Measurements from ENCODE around the gene CTNNA1.
"Not testable (repeated sequence)": the region's sequence is repeated elsewhere in the genome, so short reads cannot be mapped to it uniquely, and the experiment has no call there.

The CTNNA1 gene, protein sequence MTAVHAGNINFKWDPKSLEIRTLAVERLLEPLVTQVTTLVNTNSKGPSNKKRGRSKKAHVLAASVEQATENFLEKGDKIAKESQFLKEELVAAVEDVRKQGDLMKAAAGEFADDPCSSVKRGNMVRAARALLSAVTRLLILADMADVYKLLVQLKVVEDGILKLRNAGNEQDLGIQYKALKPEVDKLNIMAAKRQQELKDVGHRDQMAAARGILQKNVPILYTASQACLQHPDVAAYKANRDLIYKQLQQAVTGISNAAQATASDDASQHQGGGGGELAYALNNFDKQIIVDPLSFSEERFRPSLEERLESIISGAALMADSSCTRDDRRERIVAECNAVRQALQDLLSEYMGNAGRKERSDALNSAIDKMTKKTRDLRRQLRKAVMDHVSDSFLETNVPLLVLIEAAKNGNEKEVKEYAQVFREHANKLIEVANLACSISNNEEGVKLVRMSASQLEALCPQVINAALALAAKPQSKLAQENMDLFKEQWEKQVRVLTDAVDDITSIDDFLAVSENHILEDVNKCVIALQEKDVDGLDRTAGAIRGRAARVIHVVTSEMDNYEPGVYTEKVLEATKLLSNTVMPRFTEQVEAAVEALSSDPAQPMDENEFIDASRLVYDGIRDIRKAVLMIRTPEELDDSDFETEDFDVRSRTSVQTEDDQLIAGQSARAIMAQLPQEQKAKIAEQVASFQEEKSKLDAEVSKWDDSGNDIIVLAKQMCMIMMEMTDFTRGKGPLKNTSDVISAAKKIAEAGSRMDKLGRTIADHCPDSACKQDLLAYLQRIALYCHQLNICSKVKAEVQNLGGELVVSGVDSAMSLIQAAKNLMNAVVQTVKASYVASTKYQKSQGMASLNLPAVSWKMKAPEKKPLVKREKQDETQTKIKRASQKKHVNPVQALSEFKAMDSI

DNA sequence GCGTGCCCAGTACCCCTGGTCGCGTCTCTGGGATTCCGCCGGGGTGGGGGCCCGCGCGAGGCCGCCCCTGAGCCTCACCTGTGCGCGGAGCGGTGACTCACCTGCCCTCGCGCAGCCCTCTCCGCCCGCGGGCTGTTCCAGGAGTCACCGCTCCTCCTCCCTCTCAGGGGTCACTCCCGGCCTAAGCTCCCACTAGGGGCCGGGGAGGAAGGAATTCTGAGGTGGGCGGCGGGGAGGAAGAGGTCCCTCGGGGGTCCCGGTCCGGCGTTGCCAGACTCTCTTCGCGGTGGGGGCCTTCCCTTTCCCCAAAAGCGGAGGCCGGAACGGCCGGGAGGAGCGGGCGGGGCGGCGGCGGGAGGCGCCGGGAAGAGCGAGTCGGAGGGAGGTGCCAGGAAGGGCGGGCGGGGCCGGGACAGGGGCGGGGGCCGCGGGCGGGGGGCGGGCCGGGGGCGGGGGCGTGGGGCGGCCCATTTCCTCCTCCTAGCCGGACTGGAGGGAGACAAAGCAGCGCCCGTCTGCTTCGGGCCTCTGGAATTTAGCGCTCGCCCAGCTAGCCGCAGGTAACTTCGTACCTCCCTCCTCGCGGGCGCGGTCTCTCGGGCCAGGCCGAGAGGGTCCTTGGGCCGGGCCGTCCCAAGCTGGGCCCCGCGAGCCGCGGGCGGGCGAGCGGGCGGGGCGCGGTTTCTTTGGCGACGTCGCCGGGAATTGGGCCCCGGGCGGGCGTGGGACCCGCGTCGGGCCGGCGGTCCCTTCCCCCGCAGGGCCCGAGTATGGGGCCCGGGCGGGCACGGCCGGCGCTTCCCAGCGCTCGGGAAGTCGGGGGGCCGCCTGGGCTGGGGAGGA is at the start of gene CTNNA1:
TSS of gene CTNNA1 (plus strand) at position 475 of the 843 bp plus-strand sequence. CDS start 28,500 bp downstream, outside the sequence.
- DNase-seq, result peak; percentile 34

DNA sequence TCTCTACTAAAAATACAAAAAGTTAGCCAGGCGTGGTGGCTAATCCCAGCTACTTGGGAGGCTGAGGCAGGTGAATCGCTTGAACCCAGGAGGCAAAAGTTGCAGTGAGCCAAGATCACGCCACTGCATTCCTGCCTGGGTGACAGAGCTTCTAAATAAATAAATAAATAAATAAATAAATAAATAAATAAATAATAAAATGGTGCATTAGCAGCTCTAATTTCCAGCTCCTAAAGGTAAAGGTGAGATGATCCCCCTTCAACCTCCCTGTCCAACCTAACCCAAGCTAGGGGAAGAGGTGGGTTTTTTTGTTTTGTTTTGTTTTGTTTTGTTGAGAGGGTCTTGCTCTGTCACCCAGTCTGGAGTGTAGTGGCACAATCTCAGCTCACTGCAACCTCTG is 49.4 kb upstream of the CTNNA1 start:
- DNase-seq, result not testable (repeated sequence)

DNA sequence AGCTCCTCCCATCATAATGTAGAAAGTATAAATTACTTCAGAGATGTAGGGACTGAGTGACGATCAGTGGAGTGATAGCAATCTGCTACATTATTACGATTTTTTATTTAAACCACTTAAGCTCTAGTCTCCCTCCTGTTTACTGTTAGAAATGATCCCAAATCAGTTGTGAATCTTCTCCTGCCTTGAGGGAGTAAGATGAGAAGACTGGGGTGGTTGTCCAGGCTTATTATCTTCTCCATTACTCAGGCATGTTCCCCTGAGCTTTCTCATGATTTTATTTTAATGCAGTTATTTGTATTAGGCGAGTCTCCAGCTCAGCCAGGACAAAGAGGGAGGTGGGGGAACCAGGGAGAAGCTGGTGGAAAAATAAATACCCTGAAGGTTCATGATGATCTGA is 48.2 kb upstream of the CTNNA1 start:
- no peak for DNase-seq

DNA sequence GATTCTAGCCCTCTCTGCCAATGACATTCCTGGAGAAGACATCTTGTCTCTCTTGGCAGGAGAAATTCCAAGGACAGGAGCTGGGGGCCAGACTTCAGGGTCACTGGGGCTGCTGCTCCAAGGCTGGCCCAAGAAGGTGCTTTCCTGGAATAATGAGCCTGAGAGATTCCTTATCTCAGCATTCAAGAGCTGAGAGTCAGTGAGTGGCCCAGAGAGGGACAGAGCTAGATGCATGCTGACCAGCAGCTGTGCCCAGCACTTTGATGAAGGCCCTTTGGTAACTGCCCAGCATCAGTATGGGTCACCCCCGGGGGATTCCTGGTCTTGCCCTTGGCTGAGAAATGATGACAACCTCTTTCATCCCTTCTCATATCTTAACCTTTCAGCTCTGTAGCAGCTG is 47.7 kb upstream of the CTNNA1 start:
- DNase-seq, result no peak

DNA sequence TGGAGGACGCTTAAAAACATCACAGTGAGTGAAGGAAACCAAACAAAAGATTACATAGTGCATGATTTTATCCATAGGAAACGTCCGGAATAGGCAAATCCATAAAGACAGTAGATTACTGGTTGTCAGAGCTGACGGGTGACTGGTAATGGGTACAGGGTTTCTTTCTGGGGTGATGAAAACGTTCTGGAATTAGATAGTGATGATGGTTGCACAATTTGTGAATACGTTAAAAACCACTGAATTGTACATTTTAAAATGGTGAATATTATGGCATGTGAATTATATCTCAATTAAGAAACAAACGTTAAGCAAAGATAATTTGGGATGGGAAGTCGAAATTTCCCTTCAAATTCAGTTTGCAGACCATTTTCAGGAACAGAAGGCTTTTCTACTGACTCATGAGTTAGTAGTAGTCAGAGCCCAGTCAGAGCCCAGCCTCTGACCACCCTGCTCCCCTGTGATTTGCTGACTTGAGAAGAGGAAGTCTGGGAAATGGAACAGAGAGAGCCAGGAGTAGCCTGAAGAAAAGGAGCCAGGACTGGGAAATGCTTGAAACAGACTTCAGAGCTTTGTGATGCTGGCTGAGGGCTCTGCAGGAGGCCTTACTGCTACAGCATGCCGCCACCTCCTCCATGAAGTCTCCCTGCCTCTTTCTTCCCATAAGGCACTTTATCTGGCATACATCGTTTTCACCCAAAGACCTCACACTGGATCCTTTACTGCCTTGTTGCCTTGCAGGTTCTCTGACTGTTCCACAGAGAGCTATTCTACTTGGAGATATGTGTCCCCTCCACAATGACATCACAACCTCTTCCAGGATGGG is 46.4 kb upstream of the CTNNA1 start:
- DNase-seq, result no peak

DNA sequence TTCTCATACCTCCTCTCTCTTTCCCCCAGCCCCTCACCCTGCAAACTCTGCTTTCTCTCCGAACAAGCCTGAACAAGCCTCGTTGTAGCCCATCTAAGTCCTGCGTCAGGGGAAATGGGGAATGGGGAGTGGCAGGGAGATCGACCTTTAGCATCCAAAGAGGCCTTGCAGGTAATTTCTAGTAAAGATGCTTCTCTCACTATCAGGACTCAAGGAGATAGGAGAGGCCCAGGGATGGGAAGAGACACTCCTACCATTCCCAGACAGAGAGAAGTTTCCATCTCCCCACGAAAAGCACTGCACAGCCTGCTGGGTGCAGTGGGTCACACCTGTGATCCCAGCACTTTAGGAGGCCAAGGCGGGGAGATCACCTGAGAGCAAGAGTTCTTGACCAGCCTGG is 44.4 kb upstream of the CTNNA1 start:
- no peak for DNase-seq

DNA sequence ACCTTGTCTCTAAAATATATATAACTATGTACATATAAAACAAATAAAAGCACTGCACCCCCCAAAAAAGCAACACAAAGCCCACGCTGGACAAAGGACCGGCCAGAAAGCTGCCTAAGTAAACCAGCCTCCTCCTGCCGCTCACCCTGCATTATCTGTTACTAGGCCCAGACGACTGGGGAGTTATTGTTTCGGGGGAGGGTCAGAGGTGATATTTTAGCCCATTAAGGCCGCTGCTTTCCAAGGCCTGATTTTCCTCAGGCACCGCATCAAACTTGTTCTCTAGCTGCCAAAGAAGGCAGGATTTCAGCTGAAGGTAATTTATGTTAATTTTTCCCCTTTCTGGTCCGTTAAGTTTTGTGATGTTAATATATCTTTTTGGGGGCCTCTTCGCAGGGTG is 44.0 kb upstream of the CTNNA1 start:
- DNase-seq, result no peak

DNA sequence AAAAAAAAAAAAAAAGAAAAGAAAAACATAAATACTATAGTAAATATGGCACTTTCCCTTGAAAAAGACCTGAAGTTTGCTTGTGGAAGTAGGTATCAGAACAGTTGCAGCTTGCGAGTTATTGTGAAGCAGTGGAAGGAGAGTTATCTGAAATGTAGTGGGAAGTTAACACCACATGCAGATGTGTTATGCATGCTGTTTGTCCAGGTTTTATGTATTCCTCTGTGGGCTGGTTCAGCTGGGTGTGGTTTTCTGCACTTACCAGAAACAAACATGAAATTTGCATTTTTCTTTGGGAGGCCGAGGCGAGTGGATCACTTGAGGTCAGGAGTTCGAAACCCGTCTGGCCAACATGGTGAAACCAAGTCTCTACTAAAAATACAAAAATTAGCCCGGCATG is 42.1 kb upstream of the CTNNA1 start:
- DNase-seq, result no peak

DNA sequence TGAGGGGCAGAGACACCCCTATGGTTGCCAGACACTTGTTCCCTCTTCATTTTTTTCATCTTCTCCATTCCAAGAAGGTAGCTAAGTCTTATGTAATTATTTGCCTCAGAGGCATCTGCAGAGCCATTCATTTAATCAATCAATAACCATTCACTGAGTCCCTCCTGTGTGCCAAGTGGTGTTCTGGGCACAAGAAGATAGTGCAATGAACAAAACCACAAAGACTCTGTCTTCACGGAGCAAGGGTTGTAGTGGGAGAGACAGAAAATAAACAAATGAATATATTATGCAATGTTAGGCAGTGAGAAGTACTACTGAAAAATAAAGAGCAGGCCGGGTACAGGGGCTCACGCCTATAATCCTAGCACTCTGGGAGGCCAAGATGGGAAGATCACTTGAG is 41.4 kb upstream of the CTNNA1 start:
- no peak for DNase-seq

DNA sequence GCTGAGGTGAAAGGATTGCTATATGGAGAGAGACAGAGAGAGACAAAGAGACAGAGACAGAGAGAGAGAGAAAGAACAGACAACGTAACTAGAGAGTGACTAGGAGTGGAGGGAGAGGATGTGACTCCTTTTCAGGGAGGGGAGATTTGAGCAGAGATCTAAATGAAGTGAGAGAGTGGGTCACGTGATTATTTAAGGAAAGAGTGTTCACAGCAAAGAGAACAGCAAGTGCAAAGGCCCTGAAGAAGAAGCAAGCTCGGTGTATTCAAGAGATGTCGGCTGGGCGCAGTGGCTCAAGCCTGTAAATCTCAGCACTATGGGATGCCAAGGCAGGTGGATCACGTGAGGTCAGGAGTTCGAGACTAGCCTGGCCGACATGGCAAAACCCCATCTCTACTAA is 40.9 kb upstream of the CTNNA1 start:
- DNase-seq, result no peak

DNA sequence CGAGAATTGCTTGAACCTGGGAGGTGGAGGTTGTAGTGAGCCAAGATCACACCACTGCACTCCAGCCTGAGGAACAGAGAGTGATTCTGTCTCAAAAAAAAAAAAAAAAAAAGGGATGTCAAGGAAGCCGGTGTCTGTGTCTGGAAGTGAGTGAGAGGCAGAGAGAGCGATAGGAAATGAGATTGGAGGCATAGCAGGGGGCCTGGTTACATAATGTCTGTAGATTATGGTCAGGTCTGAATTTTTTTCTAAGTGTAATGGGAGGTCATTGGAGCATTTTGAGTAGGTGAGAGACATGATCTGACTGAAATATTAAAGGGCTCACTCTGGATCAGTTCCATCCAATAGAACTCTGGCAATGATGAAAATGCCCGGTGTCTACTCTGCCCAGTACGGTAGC is 40.4 kb upstream of the CTNNA1 start:
- no peak for DNase-seq

DNA sequence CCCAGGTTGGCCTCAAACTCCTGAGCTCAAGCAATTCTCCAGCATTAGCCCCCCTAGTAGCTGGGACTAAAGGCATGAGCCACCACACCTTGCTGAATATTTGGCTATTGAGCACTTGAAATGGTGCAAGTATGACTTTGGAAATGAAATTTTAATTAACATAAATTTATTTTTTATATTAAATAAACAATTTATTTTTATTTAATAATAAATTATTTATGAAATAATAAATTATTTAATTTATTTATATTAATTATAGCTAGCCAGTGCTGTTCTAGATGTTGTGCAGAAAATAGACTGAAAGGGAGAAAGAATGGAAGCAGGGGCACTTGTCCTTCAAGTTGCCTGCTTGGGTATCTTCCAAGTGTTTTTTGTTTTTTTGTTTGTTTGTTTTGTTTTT is 40.0 kb upstream of the CTNNA1 start:
- DNase-seq, result no peak

DNA sequence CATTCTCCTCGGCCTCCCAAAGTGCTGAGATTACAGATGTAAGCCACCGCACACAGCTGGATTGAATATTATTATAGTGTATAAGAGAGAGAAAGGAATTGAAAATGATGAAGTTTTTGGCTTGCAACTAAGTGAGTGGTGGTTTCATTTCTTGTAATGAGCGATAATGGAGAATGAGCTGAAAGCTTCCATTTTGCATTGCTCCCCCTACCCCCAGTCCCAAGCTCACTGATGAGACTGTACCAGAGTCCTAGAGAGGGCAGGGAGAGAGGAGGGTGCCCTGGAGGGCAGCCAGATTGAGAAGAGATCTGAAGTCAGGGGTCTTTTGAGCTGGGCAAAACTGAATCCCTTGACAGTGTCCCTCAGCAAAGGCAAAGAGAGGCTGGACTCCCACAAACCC is 38.5 kb upstream of the CTNNA1 start:
- no peak for DNase-seq

DNA sequence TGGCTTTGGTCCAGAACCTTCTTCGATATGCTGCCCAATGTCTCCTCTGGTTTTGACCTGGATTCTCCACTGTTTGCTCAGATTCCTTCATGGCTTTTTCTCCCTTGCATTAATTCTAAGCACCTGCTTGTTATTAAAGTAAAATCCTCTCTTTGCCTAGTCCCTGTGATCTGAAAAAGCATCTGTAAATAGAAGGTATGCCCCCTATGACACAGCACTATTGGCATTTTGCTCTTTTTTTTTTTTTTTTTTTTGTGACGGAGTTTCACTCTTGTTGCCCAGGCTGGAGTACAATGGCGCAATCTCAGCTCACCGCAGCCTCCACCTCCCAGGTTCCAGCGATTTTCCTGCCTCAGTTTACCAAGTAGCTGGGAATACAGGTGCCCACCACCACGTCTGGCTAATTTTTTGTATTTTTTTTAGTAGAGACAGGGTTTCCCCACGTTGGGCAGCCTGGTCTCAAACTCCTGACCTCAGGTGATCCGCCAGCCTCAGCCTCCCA is 37.2 kb upstream of the CTNNA1 start:
- DNase-seq, result not testable (repeated sequence)

DNA sequence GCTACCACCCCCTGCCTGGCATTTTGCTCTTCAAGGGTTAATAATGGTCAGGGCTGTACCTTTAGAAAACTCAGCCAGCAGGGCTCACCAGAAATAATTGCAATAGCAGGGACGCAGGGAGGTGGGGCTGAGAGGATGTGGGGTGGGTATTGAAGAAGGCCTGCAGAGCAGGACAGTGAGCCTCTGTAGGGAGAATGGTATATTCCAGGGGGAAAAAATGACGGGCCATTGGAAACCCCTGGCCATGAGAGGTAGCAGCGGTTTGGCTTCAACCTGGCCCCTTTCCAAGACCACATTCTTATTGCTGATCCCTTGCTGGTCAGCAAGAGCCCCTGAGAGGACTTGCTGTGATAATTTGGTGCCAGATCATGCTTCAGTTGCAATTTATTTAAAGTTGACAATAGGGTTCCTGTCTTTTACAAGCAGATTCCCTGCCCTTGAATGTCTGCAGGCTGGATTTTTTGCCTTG is 36.7 kb upstream of the CTNNA1 start:
- DNase-seq, result no peak

DNA sequence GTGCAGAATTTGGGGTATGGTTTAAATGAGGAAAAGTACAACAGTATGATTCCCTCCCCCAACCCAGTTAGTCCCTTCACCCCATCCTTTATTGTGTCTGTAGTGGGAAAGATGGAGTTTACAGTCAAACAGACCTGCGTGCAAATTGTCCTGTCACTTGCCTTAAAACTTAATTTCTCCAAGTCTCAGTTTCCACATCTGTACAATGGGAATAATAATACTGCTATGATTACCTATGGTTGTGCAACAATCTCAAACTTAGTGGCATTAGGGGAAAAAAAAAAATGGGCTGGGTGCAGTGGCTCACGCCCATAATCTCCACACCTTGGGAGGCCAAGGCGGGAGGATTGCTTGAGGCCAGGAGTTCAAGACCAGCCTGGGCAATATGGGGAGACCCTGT is 35.8 kb upstream of the CTNNA1 start:
- DNase-seq, result no peak

DNA sequence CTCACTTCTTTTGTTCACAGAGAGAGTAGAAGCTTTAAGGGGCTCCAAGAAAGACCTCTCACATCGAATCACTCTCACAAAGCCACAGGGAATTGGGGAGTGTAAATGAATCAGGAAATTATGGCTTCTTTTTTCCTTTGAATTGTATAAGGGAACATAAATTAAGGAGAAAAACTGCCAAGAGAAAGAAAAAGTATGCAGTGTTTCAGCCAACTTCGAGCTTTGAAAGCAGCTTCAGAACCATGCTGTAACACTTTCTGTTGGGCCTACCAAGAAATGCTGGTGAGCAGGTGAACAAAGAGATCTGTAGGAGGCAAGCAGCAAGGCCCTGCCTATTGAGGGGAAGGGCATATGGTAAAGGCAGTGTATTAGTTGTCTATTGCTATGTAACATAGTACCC is 33.4 kb upstream of the CTNNA1 start:
- no peak for DNase-seq

DNA sequence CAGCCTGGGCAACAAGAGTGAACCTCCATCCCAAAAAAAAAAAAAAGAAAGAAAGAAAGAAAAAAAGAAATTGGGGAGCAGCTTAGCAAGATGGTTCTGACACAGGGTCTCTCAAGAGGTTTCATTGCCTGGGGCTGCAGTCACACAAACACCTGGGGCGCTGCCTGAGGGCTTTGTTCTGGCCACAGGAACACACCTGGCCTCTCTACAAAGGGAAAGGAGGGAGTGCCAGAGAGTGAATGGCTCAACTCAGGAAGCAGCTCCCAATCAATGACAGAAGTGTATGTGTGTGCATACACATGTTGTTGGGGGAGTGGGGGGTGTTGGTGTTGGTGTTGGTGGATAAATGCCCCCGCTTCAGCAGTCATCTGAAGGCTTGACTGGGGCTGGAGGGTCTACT is 32.4 kb upstream of the CTNNA1 start:
- DNase-seq, result no peak

DNA sequence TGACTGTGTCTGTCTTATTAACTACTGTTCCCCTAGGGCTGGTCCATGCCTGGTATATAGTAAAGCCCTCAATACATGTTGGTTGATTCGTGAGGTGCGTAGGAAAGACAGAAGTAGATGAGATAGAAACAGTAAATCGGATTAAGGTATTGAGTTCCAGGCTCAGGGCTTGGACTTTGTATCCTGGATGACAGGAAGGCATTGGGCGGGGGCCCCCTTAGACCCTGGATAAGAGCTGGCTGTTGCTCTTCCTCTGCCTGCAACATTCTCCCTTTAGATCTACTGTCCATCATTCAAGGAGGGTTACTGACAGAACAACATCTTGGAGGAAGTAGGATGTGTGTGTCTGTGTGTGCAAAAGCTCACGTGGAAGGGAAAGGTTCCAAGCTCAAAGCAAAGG is 31.2 kb upstream of the CTNNA1 start:
- DNase-seq, result no peak

DNA sequence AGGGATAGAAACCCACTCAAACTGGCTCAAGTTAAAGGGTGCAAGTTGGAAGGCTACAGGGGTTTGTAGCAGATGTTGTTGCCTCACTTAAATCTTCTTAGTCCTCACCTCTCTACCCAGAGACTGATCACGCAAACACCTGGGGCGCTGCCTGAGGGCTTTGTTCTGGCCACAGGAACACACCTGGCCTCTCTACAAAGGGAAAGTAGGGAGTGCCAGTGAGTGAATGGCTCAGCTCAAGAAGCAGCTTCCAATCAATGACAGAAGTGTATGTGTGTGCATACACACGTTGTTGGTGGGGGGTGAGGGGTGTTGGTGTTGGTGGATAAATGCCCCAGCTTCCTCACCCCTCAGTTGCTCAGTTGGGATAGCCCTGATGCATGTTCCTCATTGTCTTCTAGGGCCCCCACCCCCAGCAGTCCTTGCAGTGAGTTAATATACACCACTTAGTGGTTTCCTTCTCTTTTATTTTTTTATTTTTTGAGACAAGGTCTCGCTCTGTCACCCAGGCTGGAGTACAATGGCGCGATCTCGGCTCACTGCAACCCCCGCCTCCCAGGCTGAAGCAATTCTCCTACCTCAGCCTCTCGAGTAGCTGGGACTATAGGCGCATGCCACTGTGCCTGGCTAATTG is 30.6 kb upstream of the CTNNA1 start:
- DNase-seq, result no peak

DNA sequence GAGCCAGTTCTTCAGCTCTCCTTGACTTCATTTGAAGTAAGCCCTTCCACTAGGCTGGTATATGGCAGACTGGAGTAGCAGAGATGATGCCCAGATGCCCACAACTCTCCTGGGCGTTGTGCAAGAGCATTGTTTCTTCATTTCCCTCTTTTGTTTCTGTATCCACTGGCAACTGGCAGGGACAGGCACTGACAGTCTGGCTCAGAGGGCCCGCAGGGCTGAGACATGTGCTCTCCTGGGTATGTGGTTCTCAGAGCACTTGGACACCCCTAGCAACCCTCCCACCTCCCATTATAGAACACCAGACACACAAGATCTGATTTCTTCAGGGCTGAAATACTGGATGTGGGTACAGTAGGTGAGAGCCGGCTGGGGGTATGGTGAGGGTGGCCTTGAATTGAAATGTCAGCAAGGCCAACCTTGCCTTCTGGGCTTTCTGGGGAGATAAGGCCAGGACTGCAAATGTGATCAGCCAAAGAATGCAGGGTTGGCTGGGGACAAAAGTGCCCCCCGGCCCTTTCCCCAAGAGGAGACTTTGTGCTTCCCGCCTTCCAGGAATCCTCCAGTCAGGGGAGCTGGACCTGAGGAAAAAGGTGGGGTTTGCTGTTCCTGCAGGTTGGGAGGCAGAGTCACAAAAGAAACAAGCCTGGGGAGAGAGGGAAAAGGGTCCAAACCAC is 28.6 kb upstream of the CTNNA1 start:
- DNase-seq, result no peak
